Stimulated activated CD4-positive, alpha-beta T cell treated with anti-CD3 and anti-CD28 coated beads, TNF-alpha, amount 100 ng/mL, for 48 hours (primary cell): Measurements from ENCODE around the gene PDAP1.
"Not testable (repeated sequence)": the region's sequence is repeated elsewhere in the genome, so short reads cannot be mapped to it uniquely, and the experiment has no call there.

Experiments used
- DNase-seq, 3 donors: peaks; one replicate each; pipeline ENCODE4 v3.0.0-alpha.2; 2020; ENCODE audit warnings: low read depth in 3 of 3

The PDAP1 gene

DNA sequence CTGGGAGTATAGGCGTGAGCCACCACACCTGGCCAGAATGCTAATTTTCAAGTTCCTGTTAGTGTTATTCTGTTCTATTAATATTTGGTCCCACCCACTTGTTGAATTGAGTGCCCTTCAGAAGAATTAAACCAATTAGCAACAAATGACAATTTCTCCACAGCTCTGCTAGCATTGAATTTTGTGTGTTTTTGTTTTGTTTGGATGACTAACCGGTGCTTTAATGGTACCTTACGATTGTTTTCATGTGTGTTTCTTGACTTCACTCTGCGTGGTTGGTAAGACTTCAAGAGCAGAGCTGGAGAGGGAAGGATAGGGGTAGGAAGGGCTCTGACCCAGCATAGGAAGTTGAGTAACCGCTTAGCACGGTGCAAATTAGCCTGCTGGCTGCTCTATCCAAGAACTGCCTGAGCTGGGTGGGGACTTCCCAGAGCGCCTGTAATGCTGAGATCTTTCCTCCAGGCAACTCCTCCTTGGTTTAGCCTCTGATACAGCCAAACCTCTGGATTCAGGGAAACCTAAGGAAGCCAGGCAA is 29.3 kb downstream of the PDAP1 start:
- peak in 1 of 3 donors; percentile 35 for DNase-seq

DNA sequence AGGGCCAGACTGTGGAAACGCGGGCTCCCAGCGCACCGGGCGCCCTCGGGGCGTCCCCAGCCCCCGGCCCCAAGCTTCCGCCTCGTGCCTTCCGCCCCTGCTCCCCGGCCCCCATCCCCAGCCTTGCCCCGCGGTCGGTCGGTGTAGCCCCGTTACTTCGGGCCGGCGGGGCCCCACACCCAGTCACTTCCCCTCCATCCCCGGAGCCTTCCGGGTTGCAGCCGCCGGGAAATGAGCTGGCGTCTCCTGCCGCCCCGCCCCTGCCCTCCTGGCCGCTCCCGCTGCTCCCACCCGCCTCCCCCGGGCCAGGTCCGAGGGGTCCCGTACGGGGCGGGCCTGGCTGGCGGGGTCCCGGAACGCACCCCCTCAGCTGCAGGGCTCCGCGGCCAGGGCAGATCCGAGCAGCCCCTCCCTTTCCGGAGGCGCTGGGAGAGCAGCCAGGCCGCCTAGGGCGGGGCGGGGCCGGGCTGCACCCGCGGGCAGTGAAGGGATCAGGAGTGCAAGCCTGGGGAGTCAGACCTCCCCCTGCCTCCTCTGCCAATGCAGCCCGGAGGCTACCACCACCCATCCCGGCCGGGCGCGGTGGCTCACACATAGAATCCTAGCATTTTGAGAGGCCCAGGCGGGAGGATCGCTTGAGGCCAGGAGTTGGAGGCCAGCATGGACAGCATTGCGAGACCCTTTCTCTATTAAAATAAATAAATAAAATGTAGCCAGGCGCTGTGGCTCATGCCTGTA is 33.2 kb downstream of the PDAP1 start:
- DNase-seq = peak in 2 of 3 donors; percentile 43 to 56

DNA sequence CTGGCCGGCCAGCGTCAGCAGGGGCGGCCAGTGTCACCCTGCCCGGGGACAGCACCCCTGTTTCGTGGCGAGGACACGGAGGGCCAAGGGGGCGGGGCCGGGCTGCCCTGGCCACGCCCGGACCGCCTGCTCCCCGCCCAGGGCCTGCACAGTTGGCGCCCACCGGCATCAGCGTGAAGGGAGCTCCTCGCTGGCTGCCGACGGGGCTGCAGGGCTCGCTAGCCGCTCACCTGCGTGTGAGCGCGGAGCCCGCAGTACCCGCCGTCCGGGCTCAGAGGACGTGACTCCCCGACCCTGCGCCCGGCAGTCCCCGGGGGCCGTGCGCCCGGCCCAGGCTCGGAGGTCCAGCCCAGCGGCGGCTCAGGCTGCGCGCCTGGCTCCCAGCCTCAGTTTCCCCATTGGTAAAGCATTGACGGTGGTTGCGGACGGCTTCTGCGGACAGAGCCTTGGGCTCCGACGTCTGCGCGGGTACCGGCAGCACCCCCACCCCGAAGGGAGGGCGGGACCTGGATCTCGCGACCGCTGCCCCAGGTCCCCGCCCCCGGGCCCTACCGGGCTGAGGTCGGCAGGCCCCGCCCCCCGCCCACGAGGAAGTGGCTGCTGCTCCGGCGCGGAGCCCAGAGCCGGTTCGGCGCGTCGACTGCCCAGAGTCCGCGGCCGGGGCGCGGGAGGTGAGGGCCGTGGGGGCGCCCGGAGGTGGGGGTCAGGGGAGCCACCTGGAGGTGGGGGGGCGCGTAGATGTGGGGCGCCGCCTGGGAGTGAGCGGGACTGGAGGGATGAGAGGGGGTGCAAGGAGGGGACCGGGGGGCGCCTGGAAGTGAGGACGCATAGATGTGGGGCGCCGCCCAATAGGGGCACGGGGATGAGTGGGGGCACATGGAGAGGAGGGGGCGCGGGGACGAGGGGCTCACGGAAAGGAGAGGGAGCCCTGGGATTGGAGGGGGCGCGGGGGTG is 34.0 kb downstream of the PDAP1 start, which contains the start of gene ARPC1B:
Gene ARPC1B (plus strand): TSS at position 620 of the 954 bp plus-strand sequence. CDS start 10,985 bp downstream, outside the sequence.
- DNase-seq = peak; percentile 76 to 89 (median 78)

DNA sequence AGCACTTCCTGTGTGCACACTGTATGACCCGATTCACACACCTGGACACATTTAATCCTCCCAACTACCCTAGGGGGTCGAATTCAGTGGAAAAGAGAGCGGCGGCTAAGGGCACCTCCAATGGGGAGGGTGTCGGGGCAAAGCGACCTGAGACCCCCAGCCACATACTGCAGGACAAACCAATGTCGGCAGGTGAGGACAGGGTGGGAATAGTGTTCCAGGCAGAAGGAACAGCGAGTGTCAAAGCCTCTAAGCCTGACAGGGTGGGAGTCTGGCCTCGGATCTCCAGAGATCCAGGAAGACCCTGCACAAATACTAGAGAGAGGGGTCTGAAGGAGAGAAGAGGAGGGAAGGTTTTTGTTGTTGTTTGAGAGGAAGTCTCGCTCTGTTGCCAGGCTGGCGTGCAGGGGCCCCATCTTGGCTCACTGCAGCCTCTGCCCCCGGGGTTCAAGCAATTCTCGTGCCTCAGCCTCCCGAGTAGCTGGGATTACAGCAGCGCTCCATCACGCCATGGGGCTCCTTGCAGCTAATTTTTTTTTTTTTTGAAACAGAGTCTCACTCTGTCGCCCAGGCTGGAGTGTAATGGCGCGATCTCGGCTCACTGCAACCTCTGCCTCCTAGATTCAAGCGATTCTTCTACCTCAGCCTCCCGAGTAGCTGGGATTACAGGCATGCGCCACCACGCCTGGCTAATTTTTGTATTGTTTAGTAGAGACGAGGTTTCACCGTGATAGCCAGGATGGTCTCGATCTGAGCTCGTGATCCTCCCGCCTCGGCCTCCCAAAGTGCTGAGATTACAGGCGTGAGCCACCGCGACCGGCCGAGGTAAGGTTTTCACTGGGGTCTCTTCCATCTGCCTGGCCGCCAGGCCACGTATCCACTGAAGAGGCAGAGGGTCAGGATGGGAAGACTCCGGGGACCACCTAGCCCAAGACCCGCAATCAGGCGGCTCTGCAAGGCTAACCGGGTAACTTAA is 35.0 kb downstream of the PDAP1 start:
- DNase-seq = no peak

DNA sequence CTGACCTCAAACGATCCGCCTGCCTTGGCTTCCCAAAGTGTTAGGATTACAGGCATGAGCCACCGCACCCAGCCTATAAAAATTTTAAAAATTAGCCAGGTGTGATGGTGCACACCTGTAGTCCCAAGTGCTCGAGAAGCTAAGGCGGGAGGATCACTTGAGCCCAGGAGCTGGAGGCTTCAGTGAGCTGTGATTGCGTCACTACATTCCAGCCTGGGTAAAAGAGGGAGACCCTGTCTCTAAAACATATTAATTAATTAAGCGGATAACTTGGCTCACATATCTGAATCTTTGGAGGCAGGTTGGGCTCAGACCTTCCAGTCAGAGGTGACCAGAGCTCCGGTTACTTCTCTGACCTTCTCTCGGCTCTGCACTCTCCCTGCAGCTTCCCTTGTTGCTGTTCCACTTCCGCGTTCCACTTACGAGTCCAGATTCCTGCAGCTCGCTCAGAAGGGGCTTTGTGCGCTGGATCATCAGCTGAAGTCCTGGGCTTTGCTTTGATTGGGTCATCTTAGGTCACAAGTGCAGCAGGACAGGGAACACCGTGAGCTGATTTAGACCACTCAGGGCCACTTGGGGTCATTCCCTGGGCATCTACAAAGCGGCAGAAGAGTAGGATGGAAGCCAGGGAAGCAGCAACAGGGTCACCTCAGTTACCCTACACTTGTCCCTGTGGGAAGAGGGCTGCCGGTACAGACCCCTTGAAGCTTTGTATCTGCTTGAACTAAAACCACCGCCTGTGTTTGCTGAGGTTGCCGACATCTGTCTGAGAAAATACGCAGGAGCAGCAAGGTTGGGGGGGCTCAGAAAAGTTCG is 35.9 kb downstream of the PDAP1 start:
- DNase-seq = no peak

DNA sequence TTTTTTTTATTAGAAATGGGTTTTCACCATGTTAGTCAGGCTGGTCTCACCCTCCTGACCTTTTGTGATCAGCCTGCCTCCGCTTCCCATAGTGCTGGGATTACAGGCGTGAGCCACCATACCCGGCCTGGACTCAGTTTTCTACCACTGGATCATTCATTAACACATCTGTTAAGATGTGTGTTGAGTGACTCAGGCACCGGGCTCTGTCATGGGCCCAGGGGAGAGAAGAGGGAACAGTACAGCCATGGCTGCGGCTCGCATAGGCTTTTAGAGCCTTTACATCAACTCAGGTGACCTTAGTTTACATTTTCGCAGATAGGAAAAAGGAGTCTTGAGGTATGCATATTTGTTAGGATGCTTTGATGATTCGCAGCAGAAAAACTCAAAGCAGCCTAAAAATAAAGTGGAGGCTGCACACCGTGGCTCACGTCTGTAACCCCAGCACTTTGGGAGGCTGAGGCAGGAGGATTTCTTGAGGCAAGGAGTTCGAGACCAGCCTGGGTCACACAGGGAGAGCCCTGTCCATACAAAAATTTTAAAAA is 36.9 kb downstream of the PDAP1 start:
- DNase-seq = no peak

DNA sequence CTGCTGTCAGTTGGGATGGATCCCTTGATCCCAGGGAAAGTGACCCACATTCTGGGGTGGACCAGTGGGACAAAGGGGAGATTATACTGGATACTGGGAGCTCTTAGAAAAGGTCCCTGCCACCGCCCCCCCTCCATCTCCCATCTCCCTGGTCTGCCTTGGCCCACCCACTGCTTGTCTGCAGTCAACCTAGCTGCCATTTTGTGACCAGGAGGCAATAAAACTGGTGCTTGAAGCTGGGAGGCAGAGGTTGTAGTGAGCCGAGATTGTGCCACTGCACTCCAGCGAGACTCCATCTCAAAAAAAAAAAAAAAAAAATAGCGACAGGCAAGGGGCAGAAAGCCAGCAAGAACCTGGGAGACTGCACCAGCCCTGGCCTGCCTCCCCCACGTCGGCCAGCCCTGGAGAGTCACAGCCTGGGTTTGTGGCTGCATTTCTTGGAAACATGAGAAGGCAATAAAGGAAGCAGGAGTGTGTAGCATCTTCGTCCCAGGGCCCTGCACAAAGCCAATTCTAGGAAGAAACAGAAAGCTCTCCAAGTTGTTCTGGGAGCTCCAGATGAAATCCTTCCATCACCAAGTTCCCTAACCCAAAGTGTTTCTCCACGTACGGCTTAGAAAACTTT is 38.5 kb downstream of the PDAP1 start:
- no peak for DNase-seq

DNA sequence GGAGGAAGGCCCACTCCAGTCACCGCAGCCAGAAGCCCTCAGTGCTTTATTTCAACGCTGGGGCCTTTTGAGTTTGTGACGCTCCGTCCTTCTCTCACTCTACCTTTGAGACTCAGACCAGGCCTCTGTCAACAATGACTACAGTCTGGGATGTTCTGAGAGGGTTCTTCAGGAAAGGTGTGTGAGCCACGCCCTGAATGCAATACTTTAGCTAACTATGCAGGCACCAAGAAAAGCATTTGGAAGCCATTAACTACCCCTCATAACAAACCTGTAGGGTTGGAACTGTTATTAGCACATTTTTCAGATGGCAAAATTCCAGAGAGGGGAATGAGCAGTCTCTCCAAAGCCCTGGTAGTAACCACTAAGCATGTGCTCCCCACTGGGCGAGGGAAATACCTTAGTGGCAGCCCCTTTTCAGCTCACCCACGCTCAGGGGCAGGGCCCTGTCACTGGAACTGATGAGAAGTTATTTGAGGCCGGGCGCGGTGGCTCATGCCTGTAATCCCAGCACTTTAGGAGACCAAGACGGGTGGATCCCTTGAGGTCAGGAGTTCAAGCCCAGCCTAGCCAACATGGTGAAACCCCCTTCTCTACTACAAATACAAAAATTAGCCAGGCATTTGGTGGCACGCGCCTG is 39.5 kb downstream of the PDAP1 start:
- DNase-seq = no peak

DNA sequence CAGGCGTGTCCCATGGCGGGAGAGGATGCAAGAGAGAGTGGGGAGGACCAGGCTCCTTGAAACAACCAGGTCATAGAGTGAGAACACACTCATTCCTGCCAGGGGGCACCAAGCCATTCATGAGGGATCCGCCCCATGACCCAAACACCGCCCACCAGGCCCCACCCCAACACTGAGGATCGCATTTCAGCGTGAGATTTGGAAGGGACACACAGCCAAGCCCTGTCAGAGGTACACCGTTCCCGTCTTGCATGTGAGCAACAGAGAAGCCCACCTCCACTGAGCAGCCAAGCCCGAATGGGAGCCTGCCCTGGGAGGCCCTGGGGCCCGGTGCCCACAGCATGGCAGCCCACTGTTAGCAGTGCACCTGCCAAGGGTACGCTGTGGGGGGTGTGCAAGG is 41.8 kb downstream of the PDAP1 start:
- DNase-seq = no peak

DNA sequence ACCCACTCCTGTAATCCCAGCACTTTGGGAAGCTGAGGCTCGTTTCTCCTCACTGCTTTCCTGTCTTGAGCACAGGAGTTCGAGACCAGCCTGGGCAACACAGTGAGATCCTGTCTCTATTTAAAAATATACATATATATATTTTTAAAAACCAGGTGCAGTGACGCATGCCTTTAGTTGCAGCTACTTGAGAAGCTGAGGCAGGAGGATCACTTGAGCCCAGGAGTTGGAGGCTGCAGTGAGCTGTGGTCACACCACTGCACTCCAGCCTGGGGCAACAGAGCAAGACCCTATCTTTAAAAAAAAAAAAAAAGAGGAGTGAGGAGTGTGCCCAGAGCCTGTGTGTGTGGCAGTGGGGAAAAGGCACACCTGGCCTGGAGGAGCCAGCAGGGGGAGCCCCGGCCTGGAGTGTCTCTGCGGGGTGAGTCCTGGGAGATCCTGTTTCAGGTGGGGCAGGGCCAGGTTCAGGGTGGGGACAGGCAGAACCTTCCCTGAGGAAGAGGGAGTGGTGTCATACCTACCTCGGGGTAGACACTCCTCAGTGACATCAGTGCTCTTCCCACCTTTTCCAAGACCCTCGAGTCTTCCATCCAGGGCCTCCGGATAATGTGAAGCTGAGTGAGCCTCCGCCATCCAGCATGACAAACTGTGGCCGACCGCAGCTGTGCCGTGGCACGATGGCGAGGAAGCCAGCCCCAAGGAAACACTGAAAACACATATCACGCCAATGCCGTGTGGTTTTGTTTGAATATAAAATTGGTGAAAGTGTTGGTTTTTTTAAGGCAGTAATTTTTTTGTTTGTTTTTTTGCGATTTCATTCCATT is 42.9 kb downstream of the PDAP1 start:
- DNase-seq = peak in 1 of 3 donors; percentile 50

DNA sequence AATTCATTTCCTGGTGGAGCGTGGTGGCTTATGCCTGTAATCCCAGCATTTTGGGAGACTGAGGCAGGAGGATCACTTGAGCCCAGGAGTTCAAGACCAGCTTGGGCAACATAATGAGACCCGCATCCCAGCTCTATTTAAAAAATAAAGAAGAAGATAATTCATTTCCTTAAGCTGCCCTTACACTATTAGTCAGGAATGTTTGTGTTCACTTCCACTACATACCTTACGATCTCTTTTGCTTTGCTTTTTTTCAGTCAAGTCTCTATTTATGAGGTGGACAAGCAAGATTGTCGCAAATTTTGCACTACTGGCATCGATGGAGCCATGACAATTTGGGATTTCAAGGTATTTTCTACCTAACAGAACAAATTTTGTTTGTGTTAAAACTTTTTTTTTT is 45.1 kb downstream of the PDAP1 start:
- DNase-seq = no peak

DNA sequence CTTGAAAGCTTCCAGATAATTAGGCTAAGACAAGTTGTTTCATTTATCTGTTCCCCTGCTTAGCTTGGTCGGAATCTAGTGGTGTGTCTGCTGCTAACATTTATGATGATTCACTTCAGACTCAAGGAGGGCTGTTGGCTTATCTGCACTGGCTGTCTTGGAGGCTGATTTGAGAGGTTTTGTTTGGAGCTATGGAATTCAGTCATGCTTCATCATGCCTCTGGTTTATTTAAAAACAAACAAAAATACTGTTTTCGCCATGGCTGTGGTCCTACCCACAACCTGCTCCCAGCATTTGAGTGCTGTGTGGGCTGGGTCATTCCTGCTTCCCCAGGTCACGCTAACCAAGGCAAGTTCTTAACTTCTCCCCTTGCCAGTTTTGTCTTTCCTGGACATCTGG is 45.6 kb downstream of the PDAP1 start:
- DNase-seq = no peak

DNA sequence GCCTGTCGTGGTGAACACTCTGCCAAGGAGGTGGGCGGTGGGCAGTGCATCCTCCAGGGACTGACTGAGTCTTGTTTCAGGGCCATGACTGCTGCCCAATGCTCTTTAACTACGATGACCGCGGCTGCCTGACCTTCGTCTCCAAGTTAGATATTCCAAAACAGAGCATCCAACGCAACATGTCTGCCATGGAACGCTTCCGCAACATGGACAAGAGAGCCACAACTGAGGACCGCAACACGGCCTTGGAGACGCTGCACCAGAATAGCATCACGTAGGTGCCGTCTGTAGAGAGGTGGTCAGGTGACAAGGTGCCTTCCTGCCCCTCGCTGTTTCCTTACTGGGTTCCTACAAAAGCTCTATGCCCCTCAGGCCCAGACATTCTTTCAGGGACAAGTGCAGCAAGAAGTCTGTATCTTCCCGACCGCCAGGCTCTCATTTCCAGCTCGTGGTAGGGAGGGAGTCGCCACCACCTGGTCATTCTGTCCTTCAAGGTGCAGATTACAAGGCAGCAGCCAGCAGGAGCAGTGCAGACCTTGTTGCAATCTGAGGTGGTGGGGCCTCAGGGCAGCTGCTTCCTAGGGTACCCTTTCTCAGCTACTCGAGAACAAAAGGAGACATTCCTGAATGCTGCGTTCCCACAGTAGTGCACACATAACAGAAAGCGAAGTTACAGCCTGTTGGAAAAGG is 48.8 kb downstream of the PDAP1 start:
- DNase-seq = no peak

DNA sequence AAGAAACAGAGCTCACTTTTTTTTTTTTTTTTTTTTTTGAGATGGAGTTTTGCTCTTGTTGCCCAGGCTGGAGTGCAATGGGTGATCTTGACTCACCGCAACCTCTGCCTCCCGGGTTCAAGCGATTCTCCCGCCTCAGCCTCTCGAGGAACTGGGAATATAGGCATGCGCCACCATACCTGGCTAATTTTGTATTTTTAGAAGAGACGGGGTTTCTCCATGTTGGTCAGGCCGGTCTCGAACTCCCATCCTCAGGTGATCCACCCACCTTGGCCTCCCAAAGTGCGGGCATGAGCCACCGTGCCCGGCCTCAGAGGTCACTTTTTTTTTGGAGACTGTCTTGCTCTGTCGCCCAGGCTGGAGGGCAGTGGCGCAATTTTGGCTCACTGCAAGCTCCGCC is 49.9 kb downstream of the PDAP1 start:
- not testable (repeated sequence) for DNase-seq

DNA sequence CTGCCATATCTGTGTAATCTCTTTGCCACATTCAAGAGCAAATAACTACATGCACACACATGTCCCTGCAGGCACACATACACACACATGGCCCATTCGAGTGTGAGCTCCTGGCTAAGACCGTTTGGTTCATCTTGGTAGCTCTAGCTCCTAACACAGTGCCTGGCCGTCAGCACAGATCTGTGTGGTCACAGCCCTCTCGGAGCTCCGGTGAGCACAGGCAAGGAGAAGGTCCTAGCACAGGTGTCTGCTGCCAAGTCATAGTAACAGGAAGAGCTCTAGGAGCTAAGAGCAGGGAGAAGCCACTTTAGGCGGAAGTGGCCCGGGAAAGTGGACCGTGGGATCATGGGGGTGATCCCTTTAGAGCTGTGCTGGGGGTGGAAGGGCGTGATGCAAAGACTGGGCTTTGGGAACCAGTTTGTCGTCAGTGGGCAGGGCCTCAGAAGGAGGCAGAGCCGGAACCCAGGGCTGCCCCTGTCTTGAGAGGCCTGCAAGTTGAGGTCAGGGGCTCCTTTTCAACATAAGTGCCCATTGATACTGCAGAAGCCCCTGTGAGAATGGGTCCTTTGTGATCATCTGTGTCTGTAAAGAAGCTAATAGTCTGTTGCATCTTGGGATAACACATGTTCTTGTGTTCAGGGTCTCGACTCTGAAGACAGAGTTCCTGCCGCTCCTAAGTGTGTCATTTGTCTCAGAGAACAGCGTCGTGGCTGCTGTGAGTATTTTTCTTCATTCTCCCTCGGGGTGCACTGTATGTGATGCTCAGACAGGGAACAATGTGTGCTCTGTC is 50.5 kb downstream of the PDAP1 start:
- DNase-seq = no peak

DNA sequence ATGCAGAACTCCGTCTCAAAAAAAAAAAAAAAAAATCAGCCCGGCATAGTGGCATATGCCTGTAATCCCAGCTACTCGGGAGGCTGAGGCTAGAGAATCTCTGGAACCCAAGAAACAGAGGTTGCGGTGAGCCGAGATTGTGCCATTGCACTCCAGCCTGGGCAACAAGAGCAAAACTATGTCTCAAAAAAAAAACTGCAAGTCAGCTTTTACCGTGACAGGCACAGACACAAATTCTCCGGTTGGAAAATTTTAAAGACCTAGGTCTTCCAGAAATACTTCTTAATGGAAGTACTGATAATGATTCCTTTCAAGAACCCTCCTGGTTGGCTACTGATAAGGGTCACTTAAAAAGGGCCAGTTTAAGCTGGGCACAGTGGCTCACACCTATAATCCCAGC is 53.3 kb downstream of the PDAP1 start:
- no peak for DNase-seq

DNA sequence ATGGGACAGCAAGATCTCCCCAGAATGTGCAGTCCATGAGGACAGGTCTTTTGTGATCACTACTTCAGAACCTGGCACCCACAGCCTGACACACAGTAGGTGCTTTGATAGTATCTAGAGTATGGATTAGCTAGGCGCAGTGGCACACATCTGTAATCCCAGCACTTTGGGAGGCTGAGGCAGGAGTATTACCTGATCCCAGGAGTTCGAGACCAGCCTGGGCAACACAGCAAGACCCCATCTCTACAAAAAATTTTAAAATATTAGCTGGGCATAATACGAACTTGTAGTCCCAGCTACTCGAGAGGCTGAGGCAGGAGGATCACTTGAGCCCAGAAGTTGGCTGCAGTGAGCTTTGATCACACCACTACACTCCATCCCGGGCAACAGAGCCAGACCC is 56.1 kb downstream of the PDAP1 start:
- DNase-seq = no peak
